Activated CD4-positive, alpha-beta T cell treated with anti-CD3 and anti-CD28 coated beads for 4 hours (primary cell): Measurements from ENCODE around the gene ATXN10.

Experiments
- DNase-seq, 2 donors: peaks; one replicate each; pipeline ENCODE4 v3.0.0-alpha.2; 2020

The ATXN10 gene

DNA sequence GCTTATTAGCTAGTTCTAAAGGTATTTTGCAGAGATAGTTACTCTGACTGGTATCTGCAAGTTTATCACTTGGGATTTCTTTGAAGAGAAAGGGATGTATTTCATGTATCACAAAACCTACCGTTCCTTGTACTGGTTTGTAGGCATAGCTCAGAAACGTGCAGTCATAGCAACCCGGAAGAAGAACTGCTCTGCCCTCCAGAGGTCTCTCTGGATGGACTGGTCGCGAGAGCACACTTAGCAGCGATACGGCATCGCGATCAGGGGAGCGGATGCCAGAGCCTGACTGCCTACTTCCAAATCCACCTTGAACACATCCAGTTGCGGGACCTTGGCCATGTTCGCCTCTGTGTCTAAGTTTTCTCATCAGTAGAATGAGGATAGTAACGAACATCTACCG lies 162.0 kb downstream of the ATXN10 start:
- no peak for DNase-seq

DNA sequence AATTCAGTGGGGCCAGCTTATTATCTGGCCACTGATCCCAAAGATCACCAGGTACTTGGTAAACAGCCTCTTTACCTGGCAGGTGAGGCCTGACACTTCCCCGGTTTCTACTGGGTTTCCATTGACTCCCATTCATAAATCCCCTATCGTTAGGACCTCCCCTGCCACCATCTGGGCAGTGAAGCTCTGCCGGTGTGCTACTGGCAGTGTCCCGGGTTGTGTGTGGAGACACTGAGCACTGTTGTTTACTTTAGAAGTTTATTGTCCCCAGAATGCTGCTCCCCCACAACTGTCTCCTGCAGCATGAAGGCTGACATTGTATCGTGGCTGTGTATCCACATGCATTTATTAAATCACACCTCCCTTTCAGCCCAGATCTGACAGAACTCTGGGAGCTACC lies 162.6 kb downstream of the ATXN10 start:
- DNase-seq, result no peak

DNA sequence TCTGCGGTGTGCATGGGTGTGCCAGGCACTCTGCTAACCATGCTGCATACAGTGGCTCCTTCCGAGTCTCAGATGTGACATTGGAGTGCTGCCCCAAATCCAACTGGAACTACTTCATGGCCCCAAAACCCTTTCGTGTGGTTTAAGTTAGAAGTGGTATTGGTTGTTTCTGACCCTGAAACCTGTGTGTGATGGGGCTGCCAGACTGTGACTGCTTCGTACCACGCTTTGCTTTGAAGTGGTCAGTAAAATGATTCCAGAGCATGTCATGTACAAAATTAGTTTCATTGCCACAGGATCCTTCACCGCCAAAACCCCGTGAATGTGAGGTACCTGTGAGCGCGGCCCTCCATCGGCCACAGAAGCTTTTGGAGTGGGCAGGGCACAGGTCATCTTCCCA lies 163.2 kb downstream of the ATXN10 start:
- no peak for DNase-seq

DNA sequence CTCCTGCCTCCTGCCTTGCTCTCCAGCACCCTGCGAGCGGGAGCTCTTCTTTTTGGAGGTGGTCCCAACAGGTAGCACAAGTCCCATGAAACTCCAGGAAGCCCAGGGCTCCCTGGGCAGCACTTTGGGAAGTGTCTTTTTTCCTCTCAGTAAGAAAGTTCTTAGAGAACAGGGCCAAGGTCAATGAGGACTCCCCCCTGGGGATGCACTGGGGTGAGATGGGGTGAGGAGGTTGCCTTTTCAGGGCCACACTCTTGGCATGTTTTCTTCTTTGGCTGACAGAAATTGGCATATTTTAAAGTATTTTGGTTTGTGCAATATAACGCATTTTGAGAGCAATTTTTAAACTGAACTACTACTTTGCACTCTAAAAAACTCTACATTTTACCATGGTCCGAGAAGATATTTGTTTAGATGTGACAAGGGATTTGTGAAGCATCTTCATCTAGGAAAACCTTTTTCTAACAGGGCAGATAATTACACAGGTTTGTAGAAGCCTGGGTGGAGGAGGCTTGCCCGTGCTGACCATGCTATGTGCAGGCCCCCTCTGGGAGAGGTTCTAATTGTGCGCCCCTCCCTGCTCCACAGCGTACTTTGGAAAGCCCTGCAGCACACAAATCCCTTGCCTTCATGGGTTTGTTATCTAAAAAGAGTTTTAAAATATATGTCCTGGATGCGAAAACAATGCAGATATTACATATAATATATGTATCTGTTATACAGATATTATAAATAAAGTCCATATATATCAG lies 165.0 kb downstream of the ATXN10 start:
- DNase-seq, result no peak

DNA sequence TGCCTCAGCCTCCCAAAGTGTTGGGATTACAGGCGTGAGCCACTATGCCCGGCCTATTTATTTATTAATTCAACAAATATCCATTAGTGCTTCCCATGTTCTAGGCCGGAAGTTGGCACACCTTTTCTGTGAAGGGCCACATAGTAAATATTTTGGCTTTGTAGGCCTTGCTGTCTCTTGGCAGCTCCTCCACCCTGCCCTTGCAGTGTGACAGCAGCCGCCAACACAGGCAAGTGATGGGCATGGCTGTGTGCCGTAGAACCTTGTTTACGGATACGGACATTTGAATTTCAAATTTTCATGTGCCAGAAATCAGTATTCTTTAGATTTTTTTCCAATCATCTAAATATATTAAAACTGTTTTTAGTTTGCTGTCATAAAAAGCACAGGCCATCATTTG lies 165.9 kb downstream of the ATXN10 start:
- DNase-seq, result no peak

DNA sequence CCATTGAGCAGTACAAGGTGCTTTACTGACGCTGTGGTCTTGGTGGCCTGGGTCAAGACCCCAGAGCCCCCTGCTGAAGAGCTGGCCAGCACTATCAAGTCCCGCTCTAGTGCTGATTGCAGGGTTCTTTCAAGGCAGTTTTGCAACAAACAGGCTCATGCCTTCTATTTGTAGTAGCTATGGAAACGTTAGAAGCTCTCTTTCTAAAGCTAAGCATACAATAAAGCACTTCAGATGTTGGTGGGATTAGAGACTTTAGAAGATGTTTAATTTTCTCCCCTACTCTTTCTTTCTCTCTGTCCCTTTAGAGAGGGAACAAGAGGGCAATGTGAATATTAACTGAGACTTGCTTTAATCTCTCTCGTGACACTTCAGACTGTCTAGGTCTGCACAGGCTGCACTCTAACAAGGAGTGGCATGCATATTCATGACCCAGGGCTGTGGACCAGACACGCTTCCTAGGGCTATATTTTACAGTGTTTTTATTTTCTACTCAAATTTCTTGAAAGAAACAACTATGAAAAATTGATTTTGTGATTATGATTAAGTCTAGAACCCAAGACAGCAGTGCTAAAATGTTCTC lies 166.8 kb downstream of the ATXN10 start:
- DNase-seq, result no peak

DNA sequence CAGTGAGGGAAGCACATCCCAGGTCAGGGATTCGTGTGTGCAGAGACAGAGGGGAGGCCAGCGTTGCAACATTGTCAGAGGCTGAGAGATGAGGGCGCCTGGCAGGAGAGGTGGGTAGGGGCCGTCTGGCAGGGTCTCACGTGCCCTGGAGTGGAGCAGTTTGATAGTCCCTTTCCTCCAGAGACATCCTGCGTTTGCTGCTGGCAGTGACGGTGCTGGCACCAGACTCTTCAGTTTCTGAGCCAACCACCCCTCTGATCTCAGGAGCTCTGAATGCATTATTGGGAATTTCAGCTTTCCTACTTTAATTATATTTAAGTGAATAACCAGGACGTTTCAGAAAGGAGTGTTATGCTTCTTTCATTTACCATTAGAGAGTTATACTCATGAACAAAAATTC lies 168.8 kb downstream of the ATXN10 start:
- no peak for DNase-seq

DNA sequence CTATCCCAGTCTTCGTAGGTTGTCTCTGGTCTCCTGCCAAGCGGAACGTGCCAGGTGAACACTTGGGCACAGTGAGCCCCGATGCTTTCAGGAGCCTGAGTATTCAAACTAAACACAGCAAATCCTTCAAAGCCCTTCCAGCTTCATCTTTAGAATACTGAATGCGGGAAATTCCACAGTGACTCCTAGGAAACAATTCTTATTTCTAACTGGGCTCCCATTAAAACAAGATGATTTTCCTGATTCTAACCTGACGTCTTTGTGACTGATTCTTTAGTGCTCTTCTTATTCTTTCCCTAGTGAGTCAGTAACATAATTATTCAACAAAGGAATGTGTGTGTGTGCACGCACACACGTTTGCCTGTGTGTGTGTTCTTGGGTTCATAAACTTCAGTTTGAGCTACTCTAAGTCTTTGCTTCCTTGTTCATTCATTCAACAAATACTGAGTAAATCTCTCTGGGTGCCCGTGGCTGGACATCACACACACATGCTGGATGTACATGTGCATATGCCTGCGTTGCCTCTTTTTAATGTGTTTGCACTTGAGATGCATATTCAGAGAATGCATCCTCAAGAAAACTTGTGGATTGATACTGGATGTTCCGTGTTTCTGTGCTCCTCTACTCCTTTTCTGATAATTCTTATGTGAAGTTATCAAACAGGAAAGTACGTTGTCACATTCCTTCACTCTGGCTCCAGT lies 170.8 kb downstream of the ATXN10 start:
- no peak for DNase-seq

DNA sequence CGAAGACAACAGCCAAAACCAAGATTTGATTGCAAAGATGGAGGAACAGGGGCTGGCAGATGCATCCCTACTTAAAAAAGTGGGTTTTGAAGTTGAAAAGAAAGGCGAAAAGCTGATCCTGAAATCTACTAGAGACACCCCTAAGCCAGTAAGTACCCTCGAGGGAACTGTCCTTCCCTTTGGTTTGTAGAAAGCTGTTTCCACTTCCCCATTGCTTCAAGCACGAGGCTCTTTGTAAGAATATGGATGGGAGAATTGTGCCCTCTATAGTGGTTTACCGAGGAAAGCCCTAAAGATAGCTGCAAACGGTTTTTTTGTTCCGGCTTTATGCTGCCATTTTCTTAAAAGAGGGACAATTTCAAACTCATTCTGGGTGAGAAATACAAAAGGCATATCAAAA lies 171.4 kb downstream of the ATXN10 start:
- DNase-seq, result no peak

DNA sequence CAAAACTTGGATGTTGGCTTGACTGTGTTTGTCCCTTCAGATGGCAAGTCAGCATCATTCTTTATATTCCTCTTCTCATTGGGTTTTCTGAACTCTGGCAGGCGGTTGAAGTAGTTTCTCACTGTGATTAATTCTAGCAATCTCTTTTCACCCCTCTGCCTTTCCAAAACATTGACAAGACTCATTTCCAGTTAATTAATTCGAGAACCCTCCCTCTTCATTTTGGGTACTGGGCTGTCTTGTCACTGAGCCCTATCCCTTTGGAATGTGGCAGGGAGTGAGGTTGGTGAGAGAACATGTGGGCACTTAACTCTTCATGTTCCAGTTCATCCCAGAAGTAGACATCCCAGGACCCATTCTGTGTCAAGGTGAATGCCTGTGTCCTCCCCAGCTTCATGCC lies 172.4 kb downstream of the ATXN10 start:
- no peak for DNase-seq

DNA sequence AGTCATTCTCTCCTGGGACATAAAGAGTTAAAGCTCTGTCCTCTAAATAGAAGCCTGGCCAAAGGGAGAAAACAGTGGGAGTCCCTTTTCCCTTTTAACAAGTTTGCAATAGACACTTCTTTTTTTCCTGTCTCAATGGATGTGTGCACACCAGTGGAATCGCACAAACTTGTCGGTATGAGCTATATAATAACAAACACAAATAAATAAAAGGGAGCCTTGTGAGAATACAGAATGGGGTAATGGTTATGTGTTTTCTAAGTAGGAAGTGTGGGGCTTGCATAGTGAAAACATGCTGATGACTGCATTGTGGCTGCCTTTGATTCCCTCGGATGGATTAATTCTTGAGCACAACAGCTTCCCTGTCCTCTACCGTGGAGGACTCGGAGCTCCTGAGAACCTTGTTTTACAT lies 173.4 kb downstream of the ATXN10 start:
- no peak for DNase-seq

DNA sequence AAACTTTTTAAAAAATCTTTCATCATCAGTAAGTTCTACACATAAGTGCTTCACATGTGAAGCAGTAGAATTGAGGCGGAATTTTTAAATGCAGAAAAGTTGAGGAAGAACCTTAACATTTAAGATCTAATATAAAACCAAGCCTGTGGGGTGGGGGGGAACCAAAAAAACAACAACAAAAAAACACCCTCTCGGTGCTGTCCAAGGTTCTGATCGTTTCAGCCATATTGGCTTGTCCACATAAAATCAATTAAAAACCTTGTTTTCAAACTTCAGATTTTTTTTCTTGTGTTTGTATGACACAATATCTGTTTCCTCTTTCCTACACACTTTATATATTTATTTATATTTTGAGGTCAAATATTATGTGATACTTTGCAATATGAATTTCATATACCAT lies 175.3 kb downstream of the ATXN10 start:
- no peak for DNase-seq

DNA sequence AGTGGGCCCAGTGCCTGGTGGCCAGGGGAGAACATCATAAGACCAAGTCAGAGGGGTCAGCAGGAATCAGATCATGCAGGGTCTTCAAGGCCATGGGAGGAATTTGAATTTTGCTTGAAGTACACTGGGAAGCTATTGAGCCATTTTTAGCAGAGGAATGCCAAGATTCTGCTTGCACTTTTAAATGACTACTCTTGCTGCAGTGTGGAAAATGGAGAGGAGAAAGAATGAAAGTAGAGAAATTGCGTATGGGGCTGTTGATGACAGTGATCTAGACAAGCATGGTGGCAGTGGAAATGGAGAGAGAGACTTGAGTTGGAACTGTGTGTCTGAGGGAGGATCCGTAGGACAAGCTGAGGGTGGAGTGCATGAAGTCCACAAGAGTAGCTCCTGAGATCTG lies 177.3 kb downstream of the ATXN10 start:
- DNase-seq, result no peak

DNA sequence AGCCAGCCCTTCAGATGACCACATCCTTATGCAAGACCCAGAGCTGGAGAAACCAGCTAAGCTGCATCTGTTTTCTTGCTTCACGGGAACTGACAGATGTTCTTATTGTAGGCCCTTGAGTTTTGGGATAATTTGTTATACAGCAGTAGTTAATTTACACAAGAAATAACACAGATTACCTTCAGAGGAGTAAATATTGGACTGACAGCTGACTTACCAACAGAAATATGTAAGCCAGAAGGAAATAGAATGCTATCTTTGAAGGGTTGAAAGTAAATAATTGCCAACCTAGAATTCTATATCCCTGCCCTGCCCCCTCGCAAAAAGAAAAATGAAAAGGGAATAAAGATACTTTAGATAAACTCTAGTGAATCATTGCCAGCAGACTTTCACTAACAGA lies 181.2 kb downstream of the ATXN10 start:
- no peak for DNase-seq

DNA sequence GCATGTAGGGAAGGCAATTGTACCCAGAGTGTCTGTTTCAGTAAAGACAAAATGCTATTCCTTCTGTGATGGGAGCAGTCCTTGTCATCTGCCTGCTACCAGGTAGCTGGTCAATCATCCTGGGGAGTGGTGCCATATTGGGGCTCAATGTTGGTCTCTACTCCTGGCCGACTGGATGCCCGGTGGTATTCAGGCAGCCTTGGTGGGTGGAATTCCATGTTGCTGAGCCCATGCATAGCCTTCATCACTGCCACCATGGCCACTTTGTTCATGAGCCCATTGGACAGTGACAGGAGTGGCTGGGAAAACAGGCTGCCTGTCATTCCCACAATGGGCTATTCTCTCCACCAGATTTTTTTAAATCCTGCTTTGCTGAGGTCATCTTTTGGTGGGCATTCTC lies 184.3 kb downstream of the ATXN10 start:
- no peak for DNase-seq

DNA sequence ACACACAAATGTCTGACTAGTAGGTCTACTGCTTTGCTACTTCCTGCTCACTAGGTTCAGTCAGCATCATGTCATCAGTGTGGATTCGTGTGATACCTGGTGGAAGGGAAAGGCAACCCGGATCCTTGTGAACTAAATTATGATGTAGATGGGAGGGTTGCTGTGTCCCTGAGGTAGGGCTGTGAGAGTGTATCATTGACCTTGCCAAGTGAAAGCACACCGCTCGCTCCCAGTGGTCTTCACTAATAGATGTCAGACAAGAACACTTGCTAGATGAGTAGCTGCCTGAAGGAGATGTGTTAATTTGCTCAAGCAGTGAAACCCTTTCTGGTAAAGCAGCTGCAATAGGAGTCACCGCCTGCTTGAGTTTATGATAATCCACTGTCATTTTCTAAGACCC lies 185.9 kb downstream of the ATXN10 start:
- DNase-seq, result no peak

DNA sequence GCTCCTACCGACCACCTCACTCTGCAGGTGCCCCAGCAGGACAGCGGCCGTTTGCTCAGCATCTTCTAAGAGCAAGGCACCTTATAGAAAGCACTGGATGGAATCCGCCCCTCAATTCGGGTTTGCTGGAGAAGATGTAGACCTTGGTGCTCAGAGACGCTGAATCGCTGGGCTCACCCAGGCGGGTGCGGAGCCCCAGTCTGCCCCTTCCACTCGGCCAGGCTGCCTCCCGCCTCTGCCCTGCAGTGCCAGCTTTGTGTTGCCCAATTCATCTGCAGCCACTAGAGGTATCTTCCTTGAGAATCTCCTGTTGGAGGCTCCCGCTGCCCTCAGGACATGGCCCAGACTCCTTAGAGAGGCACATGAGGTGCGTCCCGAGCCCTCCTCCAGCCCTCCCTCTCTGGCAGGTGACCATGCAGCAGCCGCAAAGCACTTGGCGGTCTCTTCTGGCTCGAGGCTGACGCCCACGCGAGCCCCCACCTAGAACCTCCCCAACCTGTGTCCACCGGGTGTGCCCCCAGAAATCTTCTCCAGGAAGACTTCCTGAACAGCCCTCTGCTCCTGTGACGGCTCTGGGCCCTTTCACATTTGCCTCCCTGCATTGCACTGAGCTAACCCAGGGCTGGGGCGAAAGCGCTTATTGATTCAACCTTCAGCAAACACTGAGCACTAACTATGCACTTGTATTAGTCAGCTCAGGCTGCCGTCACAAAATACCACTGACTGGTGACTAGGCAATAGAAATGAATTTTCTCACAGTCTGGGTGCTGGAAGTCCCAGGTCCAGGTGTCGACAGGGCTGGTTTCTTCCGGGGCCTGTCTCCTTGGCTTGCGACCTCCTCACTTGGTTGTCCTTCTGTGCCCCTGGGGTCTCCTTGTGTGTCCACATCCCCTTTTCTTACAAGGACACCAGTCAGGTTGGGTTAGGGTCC lies 187.9 kb downstream of the ATXN10 start:
- DNase-seq, result no peak

DNA sequence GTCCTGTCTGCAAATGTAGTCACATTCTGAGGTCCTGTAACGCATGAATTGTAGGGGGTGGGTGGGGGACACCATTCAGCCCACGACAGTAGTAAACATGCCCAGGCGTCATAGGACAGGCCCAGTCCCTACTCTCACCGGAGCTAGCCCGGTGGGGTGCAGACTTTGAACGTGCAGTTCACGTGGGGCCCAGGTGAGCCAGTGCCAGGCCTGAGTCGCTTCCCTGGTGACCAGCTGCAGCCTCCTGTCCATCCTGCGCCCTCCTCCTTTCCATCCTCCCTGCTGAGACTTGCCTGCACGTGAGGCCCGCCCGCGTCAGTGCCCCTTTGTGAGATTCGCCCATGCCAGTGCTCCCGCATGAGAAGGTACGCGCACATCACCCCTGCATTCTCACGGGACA lies 188.6 kb downstream of the ATXN10 start:
- DNase-seq, result no peak

DNA sequence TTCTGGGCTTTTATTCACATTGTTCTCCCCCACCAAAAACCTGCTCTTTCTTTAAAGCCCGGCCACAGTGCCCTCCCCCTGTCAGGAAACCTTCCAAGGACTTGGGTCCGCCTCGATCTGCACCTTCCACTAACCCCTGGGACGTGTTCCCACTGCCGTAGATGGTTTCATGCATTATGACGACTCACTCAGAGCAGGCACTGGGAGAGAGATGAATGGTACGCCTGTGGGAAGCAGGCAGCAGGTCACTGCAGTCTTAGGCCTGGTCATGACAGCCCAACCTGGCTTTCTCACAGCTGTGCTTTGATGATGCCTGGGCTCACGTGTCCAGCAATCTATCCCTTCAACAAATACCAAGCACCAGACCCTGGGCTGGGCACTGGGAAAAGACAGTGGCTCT lies 189.6 kb downstream of the ATXN10 start:
- DNase-seq, result no peak

DNA sequence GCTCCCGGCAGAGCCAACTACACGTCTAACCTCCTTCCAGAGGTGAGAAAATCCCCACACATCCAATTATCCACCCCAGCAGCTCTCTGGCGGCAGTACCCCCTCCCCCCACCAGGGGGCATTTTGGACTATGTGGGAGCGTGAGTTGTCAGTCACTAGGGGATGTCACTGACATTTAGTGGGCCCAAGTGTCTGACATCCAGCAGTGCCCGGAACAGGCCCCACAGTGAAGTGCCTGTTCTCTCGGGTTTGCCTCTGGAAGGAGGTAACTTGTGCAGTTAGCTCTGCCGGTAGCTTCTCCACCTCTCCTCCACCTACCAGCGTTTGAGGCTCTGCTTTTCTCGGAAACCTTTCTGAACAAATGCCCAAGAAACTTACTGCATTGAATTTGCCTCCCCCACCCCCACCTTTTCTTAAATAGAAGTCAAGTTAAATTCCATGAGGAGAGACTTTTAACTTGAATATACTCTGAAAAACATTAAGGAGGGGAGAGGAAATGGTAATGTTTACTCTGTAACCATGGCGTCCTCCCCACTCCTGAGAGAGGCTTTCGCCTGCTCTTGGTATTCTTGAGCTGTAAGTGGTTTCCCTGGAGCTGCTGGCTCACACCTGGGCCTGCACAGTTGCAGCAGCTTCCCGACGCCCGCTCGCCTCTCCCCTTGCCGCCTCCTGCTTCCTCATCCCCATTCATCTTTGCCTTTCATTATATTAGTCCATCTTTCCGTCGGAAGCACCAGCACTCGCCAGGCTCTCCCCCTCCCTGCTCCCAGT lies 192.5 kb downstream of the ATXN10 start:
- peak; percentile 58 to 76 for DNase-seq

DNA sequence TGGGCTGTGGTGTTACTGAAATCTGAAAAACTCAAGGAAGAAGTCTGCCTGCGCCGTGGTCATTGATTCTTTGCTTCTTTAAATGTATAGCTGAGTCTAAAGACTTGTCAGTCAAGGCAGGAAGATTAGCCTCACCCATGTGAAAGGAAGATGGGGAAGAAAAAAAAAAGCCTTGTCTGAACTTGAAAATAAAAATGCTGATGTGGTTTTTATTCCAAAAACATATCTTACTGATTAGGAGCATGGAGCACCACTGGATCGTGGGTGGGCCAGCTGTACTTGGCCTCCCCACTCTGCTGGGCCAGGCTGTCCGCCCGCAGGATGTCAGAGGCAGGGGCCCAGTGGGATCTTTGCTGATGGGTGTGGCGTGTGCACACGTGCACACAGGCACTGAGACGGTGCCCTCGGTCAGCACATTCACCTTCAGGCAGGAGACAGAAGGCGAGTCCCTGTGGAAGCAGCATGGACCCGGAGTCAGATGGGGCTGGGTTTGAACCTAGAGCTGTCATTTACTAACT lies 193.4 kb downstream of the ATXN10 start:
- DNase-seq, result no peak

DNA sequence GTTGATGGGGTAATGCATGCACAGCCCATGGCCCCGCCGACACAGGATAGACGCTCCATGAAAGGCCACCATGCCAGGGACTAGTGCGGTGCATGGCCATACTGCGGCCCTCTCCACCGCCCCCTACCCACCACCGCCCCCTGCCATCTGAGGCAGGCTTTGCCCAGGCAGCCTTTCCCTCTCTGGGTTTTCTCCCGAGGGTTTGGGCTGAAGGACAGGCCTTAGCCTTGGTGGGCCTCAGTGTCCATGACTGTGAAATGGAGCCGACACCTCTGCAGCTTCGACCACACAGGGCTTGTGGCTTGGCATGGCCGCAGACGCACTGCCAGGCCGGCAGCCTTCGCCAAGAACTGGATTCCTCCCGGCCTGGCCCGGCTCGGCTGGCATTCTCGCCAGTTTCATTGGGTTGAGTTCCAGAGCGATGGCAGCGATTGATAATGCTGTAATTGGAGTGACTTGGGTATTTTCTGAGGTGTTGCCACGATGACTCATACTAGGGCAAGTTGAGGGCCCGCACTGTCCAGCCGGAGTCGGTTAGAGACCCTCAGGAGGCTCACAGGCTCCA lies 194.0 kb downstream of the ATXN10 start:
- DNase-seq, result no peak
